ENCODE measurements around the gene RNU2-63P. TPM values are rescaled to one million over a fixed set of nuclear protein-coding genes. Genes with fewer than 3 reads are reported as not detected.
"Not testable (repeated sequence)": the region's sequence is repeated elsewhere in the genome, so short reads cannot be mapped to it uniquely, and the experiment has no call there.

The RNU2-63P gene
- total RNA-seq, 1 donor from 2014 or later = not detected

DNA sequence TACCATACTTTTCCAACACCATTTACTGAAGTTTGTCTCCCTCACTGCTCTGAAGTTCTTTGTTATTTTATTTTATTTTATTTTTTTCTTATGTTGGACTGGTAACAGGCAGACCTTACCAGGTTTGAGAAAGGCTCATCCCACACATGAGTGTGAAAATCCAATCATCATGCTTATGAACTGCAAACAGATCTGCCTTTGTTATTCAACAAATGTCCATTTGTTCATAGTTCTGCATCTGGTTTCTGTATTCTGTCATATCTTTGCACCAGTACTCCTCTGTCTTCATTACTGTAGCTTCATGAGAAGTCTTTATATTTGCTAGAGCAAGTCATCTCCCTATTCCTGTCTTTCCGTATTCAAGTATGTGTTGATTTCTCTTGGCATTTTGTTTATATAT is 5.3 kb downstream of the RNU2-63P start:
- H3K36me3 ChIP-seq (ENCODE audit: control insufficient read depth, insufficient read depth, low read length) = no peaks in the 10 kb centered on the region
- TF ChIP-seq, protein P1, sequence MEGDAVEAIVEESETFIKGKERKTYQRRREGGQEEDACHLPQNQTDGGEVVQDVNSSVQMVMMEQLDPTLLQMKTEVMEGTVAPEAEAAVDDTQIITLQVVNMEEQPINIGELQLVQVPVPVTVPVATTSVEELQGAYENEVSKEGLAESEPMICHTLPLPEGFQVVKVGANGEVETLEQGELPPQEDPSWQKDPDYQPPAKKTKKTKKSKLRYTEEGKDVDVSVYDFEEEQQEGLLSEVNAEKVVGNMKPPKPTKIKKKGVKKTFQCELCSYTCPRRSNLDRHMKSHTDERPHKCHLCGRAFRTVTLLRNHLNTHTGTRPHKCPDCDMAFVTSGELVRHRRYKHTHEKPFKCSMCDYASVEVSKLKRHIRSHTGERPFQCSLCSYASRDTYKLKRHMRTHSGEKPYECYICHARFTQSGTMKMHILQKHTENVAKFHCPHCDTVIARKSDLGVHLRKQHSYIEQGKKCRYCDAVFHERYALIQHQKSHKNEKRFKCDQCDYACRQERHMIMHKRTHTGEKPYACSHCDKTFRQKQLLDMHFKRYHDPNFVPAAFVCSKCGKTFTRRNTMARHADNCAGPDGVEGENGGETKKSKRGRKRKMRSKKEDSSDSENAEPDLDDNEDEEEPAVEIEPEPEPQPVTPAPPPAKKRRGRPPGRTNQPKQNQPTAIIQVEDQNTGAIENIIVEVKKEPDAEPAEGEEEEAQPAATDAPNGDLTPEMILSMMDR (IDR thresholded peaks at IDR 0.05; ENCODE audit: insufficient read depth, low read length, poor library complexity, severe bottlenecking) = no peak
- no peak for DNase-seq (ENCODE audit: low read depth)
- no peaks in the 10 kb centered on the region for H3K27me3 ChIP-seq (ENCODE audit: control insufficient read depth, insufficient read depth, low read length)
- no peak overlapping the region for H3K4me3 ChIP-seq (ENCODE audit: low read depth, low read length)

DNA sequence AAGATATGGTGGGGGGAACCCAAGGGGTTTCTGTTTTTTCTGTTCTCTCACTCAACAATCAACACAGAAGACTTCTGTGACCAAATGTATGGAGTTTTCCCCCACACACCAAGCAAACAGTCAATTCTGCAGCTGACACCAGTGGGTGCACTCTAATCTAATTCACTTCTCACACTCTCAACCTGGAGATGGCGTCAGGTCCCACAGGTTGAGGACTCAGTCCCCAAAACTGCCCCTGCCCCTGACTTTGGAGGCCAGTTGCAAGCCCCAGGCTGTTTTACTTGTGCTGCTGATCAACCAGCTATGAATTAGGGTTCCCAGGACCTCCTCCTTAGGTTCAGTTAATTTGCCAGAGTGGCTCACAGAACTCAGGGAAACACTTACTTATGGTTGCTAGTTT is 6.2 kb downstream of the RNU2-63P start:
- DNase-seq (ENCODE audit: low read depth) = no peak
- TF ChIP-seq, protein P1 (IDR thresholded peaks at IDR 0.05; ENCODE audit: insufficient read depth, low read length, poor library complexity, severe bottlenecking) = no peak
- Histone ChIP-seq H3K4me3 (ENCODE audit: low read depth, low read length) (no peak overlapping the region), H3K27me3 (ENCODE audit: control insufficient read depth, insufficient read depth, low read length) (no peaks in the 10 kb centered on the region), H3K36me3 (ENCODE audit: control insufficient read depth, insufficient read depth, low read length) (no peaks in the 10 kb centered on the region)

DNA sequence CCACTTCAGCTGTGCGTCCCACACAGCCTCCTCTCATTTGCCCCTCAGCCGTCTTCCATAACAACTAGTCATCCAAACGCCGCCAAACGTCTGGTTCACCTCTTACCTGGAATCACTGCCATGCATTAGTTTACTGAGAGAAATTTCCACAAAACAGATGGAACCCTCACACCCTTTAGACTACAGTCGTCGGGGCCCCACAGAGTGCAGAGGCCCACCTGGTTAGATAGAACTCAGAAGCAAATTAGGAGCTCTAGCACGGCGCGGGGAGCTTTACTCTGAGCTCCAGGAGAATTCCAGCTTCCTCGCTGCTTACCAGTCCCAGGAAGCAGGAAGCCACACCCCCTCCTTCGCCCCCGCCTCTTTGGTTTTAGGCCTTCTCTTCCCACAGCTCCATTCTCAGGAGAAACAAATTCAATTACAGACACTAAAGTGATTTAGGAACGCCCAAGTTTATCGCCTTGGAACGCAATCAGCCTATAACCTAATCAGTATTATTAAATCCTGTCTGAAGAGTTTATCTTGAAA is 9.4 kb downstream of the RNU2-63P start:
- Histone ChIP-seq H3K27me3 (ENCODE audit: control insufficient read depth, insufficient read depth, low read length) (no peaks in the 10 kb centered on the region), H3K36me3 (ENCODE audit: control insufficient read depth, insufficient read depth, low read length) (no peaks in the 10 kb centered on the region), H3K4me3 (ENCODE audit: low read depth, low read length) (no peak overlapping the region)
- no peak for DNase-seq (ENCODE audit: low read depth)
- TF ChIP-seq, protein P1 (IDR thresholded peaks at IDR 0.05; ENCODE audit: insufficient read depth, low read length, poor library complexity, severe bottlenecking) = no peak

DNA sequence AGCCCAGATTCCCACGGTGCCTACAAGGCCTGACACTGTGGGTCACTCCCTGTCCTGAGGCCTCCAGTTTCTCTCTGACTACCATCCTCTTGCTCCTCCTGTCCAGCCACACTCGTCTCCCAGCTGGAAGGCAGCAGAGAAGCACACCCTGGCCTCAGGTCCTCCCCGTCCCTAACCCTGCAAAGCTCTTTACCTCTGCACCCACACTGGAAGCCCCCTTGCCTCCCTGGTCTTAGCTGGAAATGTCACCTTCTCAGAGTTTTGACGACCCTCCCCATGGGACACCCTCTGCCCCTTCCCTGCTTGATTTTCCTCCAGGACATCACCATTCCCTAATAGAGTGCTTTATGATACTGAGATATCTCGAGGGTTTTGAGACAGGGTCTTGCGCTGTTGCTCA is 10.6 kb downstream of the RNU2-63P start:
- TF ChIP-seq, protein P1 (IDR thresholded peaks at IDR 0.05; ENCODE audit: insufficient read depth, low read length, poor library complexity, severe bottlenecking) = no peak

DNA sequence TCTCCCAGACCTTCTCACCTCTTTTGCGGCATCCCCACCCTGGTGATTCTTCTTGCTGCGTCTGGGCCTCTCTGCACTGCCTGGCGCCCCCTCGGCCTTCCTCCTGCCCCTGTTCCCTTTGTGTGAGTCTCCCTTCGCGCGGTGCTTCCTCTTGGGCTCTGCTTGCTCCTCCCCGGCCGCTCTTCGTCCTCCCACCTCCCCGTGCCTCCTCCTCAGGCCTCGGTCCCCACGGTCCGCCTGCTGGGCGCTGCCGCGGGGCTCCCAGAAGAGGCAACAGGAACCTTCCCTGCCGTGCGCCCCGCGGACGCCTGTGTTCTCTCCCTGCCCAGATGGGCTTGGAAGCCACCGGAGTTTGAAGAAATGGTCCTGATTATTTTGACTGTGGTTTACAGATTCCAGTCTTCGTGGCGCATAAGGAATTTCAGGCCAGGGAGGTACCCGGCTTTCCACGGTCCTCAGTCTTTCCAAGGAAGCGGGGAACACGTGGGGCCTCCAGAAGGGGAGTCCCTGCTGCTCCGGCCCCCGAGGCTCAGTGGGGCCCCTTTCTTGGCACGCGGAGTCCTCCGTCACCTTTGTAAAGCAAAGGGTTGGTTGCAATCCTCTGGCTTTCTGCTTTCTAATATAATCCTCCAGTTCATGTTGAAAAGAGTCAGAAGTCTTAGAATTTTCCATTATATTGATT is 13.1 kb downstream of the RNU2-63P start:
- no peak overlapping the region for H3K4me3 ChIP-seq (ENCODE audit: low read depth, low read length)
- H3K27me3 ChIP-seq (ENCODE audit: control insufficient read depth, insufficient read depth, low read length) = no peaks in the 10 kb centered on the region
- no peaks in the 10 kb centered on the region for H3K36me3 ChIP-seq (ENCODE audit: control insufficient read depth, insufficient read depth, low read length)
- no peak for DNase-seq (ENCODE audit: low read depth)
- TF ChIP-seq, protein P1 (IDR thresholded peaks at IDR 0.05; ENCODE audit: insufficient read depth, low read length, poor library complexity, severe bottlenecking) = no peak

More for the DNA sequence above, 10.6 kb downstream of the RNU2-63P start:
- H3K4me3 ChIP-seq (ENCODE audit: low read depth, low read length) = no peak overlapping the region
- no peaks in the 10 kb centered on the region for H3K27me3 ChIP-seq (ENCODE audit: control insufficient read depth, insufficient read depth, low read length)
- no peaks in the 10 kb centered on the region for H3K36me3 ChIP-seq (ENCODE audit: control insufficient read depth, insufficient read depth, low read length)
- no peak for DNase-seq (ENCODE audit: low read depth)

DNA sequence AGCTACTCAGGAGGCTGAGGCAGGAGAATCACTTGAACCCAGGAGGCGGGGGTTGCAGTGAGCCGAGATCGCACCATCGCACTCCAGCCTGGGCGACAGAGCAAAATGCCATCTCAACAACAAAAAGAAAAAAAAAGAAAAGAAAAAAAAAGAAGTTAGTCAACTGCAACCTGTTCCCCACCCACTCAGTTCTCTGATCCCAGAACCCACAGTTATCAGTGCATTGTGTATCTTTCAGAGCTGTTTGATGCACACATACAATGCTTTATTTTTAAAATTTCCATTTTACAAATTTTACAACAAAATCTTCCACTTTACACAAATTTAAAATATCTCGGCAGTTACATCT is 14.0 kb downstream of the RNU2-63P start:
- DNase-seq (ENCODE audit: low read depth) = no peak
- H3K27me3 ChIP-seq (ENCODE audit: control insufficient read depth, insufficient read depth, low read length) = no peaks in the 10 kb centered on the region

DNA sequence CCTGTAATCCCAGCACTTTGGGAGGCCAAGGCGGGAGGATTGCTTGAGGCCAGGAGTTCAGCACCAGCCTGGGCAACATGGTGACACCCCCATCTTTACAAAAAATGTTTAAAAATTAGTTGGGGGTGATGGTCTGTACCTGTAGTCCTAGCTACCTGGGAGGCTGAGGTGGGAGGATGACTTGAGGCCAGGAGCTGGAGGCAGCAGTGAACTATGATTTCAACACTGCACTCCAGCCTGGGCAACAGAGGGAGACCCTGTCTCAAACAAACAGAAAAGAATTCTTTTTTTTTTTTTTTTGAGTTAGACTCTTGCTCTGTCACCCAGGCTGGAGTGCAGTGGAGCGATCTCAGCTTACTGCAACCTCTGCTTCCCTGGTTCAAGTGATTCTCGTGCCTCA is 15.9 kb downstream of the RNU2-63P start:
- not testable (repeated sequence) for H3K4me3 ChIP-seq (ENCODE audit: low read depth, low read length); H3K36me3 ChIP-seq (ENCODE audit: control insufficient read depth, insufficient read depth, low read length); H3K27me3 ChIP-seq (ENCODE audit: control insufficient read depth, insufficient read depth, low read length); DNase-seq (ENCODE audit: low read depth)

More for the DNA sequence above, 14.0 kb downstream of the RNU2-63P start:
- no peak overlapping the region for H3K4me3 ChIP-seq (ENCODE audit: low read depth, low read length)
- H3K36me3 ChIP-seq (ENCODE audit: control insufficient read depth, insufficient read depth, low read length) = no peaks in the 10 kb centered on the region
- TF ChIP-seq, protein P1 (IDR thresholded peaks at IDR 0.05; ENCODE audit: insufficient read depth, low read length, poor library complexity, severe bottlenecking) = no peak
